HepG2 (cell line): ENCODE data around the gene STKLD1. TPM values are rescaled to one million over a fixed set of nuclear protein-coding genes. Genes with fewer than 3 reads are reported as not detected.

Experiments used
- CHCHD3 ChIP-seq: sonication (generic); formaldehyde crosslinking; IDR thresholded peaks from 2 replicates; pipeline ENCODE4 v1.8.0; 2022; ENCODE audit warnings: mild to moderate bottlenecking, missing genetic modification reagents, moderate library complexity
- DR1 ChIP-seq: sonication (generic); formaldehyde crosslinking; IDR thresholded peaks from 2 replicates; pipeline ENCODE4 v1.8.0; 2021; ENCODE audit warnings: mild to moderate bottlenecking, missing genetic modification reagents, inconsistent platforms
- GABPB1 ChIP-seq: IDR thresholded peaks from 2 replicates; pipeline ENCODE4 v1.6.1; 2016; ENCODE audit warnings: mild to moderate bottlenecking, missing genetic modification reagents, moderate library complexity, missing compliant biosample characterization
- KMT2A ChIP-seq: sonication (generic); formaldehyde crosslinking; IDR thresholded peaks from 2 replicates; pipeline ENCODE4 v1.4.0; 2020; ENCODE audit warnings: missing genetic modification reagents
- MEIS1 ChIP-seq: sonication (generic); formaldehyde crosslinking; IDR thresholded peaks from 2 replicates; pipeline ENCODE4 v1.9.0; 2021; ENCODE audit warnings: mild to moderate bottlenecking, missing genetic modification reagents, moderate library complexity, borderline replicate concordance
- MYC ChIP-seq: sonication (generic); formaldehyde crosslinking; IDR thresholded peaks from 2 replicates; pipeline ENCODE4 v1.9.0; 2021; ENCODE audit warnings: missing genetic modification reagents, borderline replicate concordance
- NFYB ChIP-seq: sonication (generic); formaldehyde crosslinking; IDR thresholded peaks from 2 replicates; pipeline ENCODE4 v1.4.0; 2020; ENCODE audit warnings: missing genetic modification reagents
- RFX3 ChIP-seq: IDR thresholded peaks from 2 replicates; pipeline ENCODE4 v1.6.1; 2016; ENCODE audit warnings: missing biosample characterization, missing genetic modification reagents
- RXRA ChIP-seq: sonication (generic); formaldehyde crosslinking; IDR thresholded peaks from 2 replicates; pipeline ENCODE4 v1.5.1; 2020; ENCODE audit warnings: missing genetic modification reagents
- SETDB1 ChIP-seq: sonication (generic); formaldehyde crosslinking; IDR thresholded peaks from 2 replicates; pipeline ENCODE4 v1.5.1; 2020; ENCODE audit warnings: missing genetic modification reagents, mild to moderate bottlenecking, borderline replicate concordance
- SIX4 ChIP-seq: sonication (generic); formaldehyde crosslinking; IDR thresholded peaks from 2 replicates; pipeline ENCODE4 v1.4.0; 2020; ENCODE audit warnings: missing genetic modification reagents
- SMARCE1 ChIP-seq: fragments of 450-650 bp; IDR thresholded peaks from 2 replicates; pipeline ENCODE4 v1.6.1; 2017; ENCODE audit warnings: borderline replicate concordance
- TCF7 ChIP-seq: sonication (generic); IDR thresholded peaks from 2 replicates; pipeline ENCODE4 v1.6.1; 2016; ENCODE audit warnings: antibody characterized with exemption, low read depth
- YEATS2 ChIP-seq: sonication (generic); formaldehyde crosslinking; IDR thresholded peaks from 2 replicates; pipeline ENCODE4 v1.4.0; 2020; ENCODE audit warnings: missing genetic modification reagents, borderline replicate concordance
- ZBTB8A ChIP-seq: sonication (generic); formaldehyde crosslinking; IDR thresholded peaks from 2 replicates; pipeline ENCODE4 v1.4.0; 2020; ENCODE audit warnings: mild to moderate bottlenecking, low read depth, missing genetic modification reagents, borderline replicate concordance
- ZNF251 ChIP-seq: sonication (generic); formaldehyde crosslinking; IDR thresholded peaks from 2 replicates; pipeline ENCODE4 v1.9.0; 2021; ENCODE audit warnings: mild to moderate bottlenecking, missing genetic modification reagents
- ZNF546 ChIP-seq: sonication (generic); formaldehyde crosslinking; conservative IDR thresholded peaks from 2 replicates; pipeline ENCODE4 v1.8.1; 2023; ENCODE audit warnings: mild to moderate bottlenecking, missing genetic modification reagents
- ZNF558 ChIP-seq: sonication (generic); formaldehyde crosslinking; IDR thresholded peaks from 2 replicates; pipeline ENCODE4 v1.9.0; 2022; ENCODE audit warnings: mild to moderate bottlenecking, missing genetic modification reagents, borderline replicate concordance
- polyA plus RNA-seq, 8 experiments: library from polyadenylated mRNA; depleted of rRNA in 3 of 8; stranded (reverse) in 7 of 8; unstranded in 1 of 8; fragments of >200 nt; fragmentation: Illumina TruSeq in 4 of 8; extraction: Trizol in 4 of 8; gene quantifications; 2 replicates each; pipeline versions ENCODE4 v1.2.1 to v1.2.3, GENCODE V29; 2011 to 2016; ENCODE audit warnings: low read depth in 4 of 8, missing spikeins in 1 of 8, mixed read lengths in 1 of 8; ENCODE audit not compliant: insufficient read depth in 1 of 8
- total RNA-seq, 5 experiments: library from RNA; depleted of rRNA; stranded (reverse); fragments of >200 nt; fragmentation: Illumina TruSeq; extraction: Trizol; gene quantifications; 2 replicates each; pipeline ENCODE4 v1.2.3, GENCODE V29; 2016; ENCODE audit warnings: low read depth in 1 of 5
- TF ChIP-seq, protein P1 (sequence below): sonication (generic); formaldehyde crosslinking; IDR thresholded peaks from 2 replicates; pipeline ENCODE4 v1.4.0; 2020; ENCODE audit warnings: mild to moderate bottlenecking, missing genetic modification reagents
- TF ChIP-seq, protein P2 (sequence below): sonication (generic); formaldehyde crosslinking; IDR thresholded peaks from 2 replicates; pipeline ENCODE4 v1.5.1; 2020; ENCODE audit warnings: missing genetic modification reagents, mild to moderate bottlenecking, borderline replicate concordance
- TF ChIP-seq, protein P3 (sequence below): sonication (generic); formaldehyde crosslinking; IDR thresholded peaks from 2 replicates; pipeline ENCODE4 v1.5.0; 2020; ENCODE audit warnings: mild to moderate bottlenecking, missing genetic modification reagents
- TF ChIP-seq, protein P4 (sequence below): sonication (generic); formaldehyde crosslinking; IDR thresholded peaks from 2 replicates; pipeline ENCODE4 v1.8.1; 2023; ENCODE audit warnings: mild to moderate bottlenecking, moderate library complexity, missing genetic modification reagents

STKLD1 gene
- total and polyA plus RNA-seq, 2 of the 13 experiments (the other 11 are each of a cell fraction or from before 2014, with no cell fraction given) = 1.5 to 2.2 TPM

DNA sequence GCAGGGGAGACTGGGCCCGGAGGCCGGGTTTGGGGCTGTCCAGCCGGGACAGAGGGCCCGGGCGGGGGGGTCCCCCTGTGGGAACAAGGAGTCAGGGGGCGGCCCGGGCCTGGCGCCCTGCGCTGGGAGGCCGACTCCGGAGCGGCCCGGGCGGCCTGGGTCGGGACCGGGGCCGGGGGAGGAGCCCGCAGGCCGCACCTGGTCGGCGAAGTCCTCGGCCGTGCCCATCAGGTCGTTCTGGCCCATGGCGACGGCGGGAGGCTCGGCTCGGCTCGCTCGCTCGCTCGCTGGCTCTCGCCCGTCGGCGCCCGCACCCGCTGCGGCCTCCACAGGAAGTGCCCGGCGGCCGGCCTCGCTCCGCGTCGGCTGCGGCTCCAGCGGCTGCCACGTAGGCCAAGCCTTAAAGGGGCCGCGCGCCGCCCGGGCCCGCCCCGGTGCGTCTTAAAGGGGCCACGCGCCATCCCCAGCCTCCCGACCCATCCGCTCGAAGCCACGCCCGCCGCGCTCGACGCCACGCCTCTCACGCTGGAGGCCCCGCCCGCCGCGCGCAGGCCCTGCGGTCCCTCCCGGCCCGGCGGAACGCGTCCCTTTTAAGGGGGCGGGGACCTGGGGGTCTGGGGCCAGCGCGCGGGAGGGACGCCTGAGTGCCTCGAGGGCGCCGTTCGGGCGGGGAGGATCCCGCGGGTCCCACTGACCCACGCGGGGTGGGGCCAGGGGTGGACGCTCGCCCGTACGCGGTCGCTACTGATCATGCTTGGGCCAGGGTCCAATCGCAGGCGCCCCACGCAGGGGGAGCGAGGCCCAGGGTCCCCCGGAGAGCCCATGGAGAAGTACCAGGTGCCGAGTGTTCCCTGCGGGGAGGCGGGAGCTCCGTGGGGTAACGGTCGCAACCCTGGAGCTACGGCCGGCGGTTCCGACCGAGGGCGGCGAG is at the start of gene STKLD1, which contains the start of gene SURF4 (continued):
- TF ChIP-seq, protein P1, sequence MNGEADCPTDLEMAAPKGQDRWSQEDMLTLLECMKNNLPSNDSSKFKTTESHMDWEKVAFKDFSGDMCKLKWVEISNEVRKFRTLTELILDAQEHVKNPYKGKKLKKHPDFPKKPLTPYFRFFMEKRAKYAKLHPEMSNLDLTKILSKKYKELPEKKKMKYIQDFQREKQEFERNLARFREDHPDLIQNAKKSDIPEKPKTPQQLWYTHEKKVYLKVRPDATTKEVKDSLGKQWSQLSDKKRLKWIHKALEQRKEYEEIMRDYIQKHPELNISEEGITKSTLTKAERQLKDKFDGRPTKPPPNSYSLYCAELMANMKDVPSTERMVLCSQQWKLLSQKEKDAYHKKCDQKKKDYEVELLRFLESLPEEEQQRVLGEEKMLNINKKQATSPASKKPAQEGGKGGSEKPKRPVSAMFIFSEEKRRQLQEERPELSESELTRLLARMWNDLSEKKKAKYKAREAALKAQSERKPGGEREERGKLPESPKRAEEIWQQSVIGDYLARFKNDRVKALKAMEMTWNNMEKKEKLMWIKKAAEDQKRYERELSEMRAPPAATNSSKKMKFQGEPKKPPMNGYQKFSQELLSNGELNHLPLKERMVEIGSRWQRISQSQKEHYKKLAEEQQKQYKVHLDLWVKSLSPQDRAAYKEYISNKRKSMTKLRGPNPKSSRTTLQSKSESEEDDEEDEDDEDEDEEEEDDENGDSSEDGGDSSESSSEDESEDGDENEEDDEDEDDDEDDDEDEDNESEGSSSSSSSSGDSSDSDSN (CRISPR knock-in tag) = peak; percentile 87
- TF ChIP-seq, protein P2, sequence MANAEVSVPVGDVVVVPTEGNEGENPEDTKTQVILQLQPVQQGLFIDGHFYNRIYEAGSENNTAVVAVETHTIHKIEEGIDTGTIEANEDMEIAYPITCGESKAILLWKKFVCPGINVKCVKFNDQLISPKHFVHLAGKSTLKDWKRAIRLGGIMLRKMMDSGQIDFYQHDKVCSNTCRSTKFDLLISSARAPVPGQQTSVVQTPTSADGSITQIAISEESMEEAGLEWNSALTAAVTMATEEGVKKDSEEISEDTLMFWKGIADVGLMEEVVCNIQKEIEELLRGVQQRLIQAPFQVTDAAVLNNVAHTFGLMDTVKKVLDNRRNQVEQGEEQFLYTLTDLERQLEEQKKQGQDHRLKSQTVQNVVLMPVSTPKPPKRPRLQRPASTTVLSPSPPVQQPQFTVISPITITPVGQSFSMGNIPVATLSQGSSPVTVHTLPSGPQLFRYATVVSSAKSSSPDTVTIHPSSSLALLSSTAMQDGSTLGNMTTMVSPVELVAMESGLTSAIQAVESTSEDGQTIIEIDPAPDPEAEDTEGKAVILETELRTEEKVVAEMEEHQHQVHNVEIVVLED (CRISPR knock-in tag) = peak; percentile 90
- TF ChIP-seq KMT2A (CRISPR knock-in tag) (peak; percentile 8; the same call in 1 of the 2 replicates), ZNF251 (CRISPR knock-in tag) (no peak), SETDB1 (CRISPR knock-in tag) (no peak), YEATS2 (CRISPR knock-in tag) (peak; percentile 46; the same call in 1 of the 2 replicates), ZNF558 (CRISPR knock-in tag) (peak; percentile 79; the same call in 1 of the 2 replicates), RXRA (CRISPR knock-in tag) (peak; percentile 59; the same call in 1 of the 2 replicates), NFYB (CRISPR knock-in tag) (peak; percentile 69), MYC (peak; percentile 59; the same call in 1 of the 2 replicates), SMARCE1 (no peak), SIX4 (CRISPR knock-in tag) (no peak), ZBTB8A (0 out of 2 replicates have a peak, but pooled peaks have one; percentile 18), MEIS1 (CRISPR knock-in tag) (no peak; the same call in 1 of the 2 replicates), TCF7 (peak; percentile 29; the same call in 1 of the 2 replicates), DR1 (CRISPR knock-in tag) (peak; percentile 58; the same call in 1 of the 2 replicates), CHCHD3 (CRISPR knock-in tag) (peak; percentile 69; the same call in 1 of the 2 replicates), RFX3 (no peak), ZNF546 (CRISPR knock-in tag) (peak; percentile 67; the same call in 1 of the 2 replicates), GABPB1 (CRISPR knock-in tag) (peak; percentile 84)
- TF ChIP-seq, protein P3, sequence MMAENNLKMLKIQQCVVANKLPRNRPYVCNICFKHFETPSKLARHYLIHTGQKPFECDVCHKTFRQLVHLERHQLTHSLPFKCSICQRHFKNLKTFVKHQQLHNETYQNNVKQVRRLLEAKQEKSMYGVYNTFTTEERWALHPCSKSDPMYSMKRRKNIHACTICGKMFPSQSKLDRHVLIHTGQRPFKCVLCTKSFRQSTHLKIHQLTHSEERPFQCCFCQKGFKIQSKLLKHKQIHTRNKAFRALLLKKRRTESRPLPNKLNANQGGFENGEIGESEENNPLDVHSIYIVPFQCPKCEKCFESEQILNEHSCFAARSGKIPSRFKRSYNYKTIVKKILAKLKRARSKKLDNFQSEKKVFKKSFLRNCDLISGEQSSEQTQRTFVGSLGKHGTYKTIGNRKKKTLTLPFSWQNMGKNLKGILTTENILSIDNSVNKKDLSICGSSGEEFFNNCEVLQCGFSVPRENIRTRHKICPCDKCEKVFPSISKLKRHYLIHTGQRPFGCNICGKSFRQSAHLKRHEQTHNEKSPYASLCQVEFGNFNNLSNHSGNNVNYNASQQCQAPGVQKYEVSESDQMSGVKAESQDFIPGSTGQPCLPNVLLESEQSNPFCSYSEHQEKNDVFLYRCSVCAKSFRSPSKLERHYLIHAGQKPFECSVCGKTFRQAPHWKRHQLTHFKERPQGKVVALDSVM (CRISPR knock-in tag) = peak; percentile 98
- TF ChIP-seq, protein P4, sequence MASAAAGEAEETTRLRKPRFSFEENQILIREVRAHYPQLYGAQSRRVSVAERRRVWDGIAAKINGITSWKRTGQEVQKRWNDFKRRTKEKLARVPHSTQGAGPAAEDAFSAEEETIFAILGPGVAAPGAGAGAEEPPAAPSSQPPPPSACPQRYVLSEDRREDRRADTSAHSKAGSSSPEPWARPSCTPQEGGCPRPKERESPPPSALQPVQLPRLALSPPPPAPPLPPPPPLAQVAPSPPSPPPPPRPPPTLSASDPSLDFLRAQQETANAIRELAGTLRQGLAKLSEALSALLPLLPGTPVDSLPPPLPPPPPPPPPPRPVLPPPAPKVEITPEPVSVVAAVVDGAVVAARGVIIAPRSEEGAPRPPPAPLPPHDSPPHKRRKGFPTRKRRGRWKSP = peak; percentile 50; the same call in 1 of the 2 replicates
